ENCODE results near the gene TPPP3.
A peak's percentile ranks its signal among the peaks of the same experiment; 100 is the strongest.

- TF ChIP-seq, protein P1, sequence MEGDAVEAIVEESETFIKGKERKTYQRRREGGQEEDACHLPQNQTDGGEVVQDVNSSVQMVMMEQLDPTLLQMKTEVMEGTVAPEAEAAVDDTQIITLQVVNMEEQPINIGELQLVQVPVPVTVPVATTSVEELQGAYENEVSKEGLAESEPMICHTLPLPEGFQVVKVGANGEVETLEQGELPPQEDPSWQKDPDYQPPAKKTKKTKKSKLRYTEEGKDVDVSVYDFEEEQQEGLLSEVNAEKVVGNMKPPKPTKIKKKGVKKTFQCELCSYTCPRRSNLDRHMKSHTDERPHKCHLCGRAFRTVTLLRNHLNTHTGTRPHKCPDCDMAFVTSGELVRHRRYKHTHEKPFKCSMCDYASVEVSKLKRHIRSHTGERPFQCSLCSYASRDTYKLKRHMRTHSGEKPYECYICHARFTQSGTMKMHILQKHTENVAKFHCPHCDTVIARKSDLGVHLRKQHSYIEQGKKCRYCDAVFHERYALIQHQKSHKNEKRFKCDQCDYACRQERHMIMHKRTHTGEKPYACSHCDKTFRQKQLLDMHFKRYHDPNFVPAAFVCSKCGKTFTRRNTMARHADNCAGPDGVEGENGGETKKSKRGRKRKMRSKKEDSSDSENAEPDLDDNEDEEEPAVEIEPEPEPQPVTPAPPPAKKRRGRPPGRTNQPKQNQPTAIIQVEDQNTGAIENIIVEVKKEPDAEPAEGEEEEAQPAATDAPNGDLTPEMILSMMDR (IDR thresholded peaks at IDR 0.05) = peak in 5 of 6 experiments; percentile 36 to 45 (median 39)
- TF ChIP-seq EP300 (IDR thresholded peaks at IDR 0.05) = no peak
- TF ChIP-seq POLR2AphosphoS5 (IDR thresholded peaks at IDR 0.05) = no peak
Measured at GRCh38 chr16:67349172-67349571, 44.1 kb downstream of the TPPP3 start.
